Mucosa of gallbladder (tissue), 1 donor: ENCODE data around the gene TRAFD1. TPM values are rescaled to one million over a fixed set of nuclear protein-coding genes. Genes with fewer than 3 reads are reported as not detected.
"Not testable (repeated sequence)": the region's sequence is repeated elsewhere in the genome, so short reads cannot be mapped to it uniquely, and the experiment has no call there.

Source experiments
- DNase-seq: peaks from one replicate; pipeline ENCODE4 v3.0.0-alpha.2; 2020; ENCODE audit warnings: low spot score
- total RNA-seq: library from RNA; stranded (reverse); gene quantifications from one replicate; pipeline ENCODE4 v1.2.1, GENCODE V29; 2021
- donor health status: DM: no; HTN: no; CAD: no.

TRAFD1 gene
- total RNA-seq, 1 donor from 2014 or later = 28.1 TPM

DNA sequence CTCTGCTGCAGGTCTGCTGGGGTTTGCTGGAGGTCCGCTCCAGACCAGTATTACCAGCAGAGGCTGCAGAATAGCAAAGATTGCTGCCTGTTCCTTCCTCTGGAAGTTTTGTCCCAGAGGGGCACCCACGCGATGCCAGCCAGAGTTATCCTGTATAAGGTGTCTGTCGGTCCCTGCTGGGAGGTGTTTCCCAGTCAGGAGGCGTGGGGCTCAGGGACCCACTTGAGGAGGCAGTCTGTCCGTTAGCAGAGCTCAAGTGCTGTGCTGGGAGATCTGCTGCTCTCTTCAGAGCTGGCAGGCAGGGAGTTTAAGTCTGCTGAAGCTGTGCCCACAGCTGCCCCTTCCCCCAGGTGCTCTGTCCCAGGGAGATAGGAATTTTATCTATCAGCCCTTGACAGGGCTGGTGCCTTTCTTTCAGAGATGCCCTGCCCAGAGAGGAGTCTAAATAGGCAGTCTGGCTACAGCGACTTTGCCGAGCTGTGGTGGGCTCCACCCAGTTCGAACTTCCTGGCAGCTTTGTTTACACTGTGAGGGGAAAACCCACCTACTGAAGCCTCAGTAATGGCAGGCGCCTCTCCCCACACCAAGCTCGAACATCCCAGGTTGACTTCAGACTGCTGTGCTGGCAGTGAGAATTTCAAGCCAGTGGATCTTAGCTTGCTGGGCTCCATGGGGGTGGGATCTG, 33.2 kb downstream of the TRAFD1 start:
- not testable (repeated sequence) for DNase-seq

DNA sequence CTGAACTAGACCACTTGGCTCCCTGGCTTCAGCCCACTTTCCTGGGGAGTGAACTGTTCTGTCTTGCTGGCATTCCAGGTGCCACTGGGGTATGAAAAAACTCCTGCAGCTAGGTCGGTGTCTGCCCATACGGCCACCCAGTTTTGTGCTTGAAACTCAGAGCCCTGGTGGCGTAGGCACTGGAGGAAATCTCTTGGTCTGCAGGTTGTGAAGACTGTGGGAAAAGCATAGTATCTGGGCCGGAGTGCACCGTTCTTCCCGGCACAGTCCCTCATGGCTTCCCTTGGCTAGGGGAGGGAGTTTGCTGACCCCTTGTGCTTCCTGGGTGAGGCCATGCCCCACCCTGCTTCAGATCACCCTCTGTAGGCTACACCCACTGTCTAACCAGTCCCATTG, 33.8 kb downstream of the TRAFD1 start:
- no peak for DNase-seq

DNA sequence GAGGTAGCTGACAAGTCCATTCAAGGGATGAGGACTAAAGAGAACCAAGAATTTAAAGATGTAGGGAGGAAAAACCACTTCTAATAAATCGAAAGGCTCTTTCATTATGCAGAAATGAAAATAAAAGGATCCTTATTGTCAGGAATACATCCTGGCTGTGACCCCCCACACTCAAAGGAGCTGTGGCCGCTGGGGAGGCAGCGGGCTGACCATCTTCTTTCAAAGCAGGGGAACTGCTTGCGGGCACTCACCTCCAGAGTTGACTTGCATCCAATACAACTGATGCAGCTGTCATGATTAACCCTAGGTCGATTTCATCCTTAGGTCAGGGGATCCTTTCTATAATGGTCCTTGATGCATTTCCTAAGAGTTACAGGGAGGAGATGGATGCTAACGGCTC, 35.3 kb downstream of the TRAFD1 start:
- DNase-seq = no peak

GRCh38 chr12:112161711-112162110, 36.4 kb downstream of the TRAFD1 start:
- no peak for DNase-seq

GRCh38 chr12:112162241-112162790, 37.0 kb downstream of the TRAFD1 start:
- no peak for DNase-seq

DNA sequence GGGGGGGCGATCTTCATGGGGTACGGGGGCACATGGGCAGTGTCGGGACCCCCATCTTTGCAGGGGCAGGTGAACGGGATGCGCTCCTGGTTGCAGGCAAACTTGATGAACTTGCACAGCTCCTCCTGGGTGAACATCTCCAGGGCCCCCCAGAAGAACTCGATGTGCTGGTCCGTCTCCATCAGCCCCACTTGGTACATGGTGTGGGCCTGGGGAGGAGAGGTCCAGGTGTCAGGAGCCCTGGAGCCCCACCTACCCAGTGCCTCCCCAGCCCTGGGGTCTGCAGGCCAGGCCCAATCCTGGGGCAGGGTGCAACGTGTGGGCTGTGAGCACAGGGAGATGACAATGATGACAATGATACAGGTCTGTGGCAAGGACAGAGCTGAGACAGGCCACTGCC, 37.7 kb downstream of the TRAFD1 start:
- no peak for DNase-seq

GRCh38 chr12:112163471-112163991, 38.2 kb downstream of the TRAFD1 start:
- no peak for DNase-seq

- DNase-seq = no peak
Measured at GRCh38 chr12:112164011-112164660, 38.8 kb downstream of the TRAFD1 start.

GRCh38 chr12:112165624-112166023, 40.3 kb downstream of the TRAFD1 start:
- no peak for DNase-seq

GRCh38 chr12:112166051-112167015, 41.0 kb downstream of the TRAFD1 start:
- DNase-seq = no peak

DNA sequence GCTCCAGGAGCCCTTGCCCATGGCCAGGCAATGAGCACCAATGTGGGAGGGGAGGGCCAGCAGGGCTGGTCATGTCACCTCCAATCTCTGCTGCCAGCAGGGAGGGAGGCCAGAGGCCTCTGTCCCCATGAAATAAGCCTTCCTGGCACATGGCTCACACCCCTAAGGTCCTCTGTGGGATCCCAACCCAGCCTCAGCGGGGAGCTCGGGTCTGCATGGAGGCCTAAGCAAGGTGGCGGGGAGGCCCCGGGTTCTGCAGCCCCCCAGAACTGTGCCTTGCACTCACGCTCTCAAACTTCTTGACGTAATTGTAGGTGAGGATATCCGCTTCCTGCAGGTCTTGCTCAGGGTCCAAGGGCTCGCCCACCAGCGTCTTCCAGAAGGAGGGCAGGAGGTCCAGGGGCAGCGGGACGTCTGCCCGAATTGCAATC, 41.7 kb downstream of the TRAFD1 start:
- no peak for DNase-seq

GRCh38 chr12:112167718-112168525, 42.6 kb downstream of the TRAFD1 start:
- no peak for DNase-seq

DNA sequence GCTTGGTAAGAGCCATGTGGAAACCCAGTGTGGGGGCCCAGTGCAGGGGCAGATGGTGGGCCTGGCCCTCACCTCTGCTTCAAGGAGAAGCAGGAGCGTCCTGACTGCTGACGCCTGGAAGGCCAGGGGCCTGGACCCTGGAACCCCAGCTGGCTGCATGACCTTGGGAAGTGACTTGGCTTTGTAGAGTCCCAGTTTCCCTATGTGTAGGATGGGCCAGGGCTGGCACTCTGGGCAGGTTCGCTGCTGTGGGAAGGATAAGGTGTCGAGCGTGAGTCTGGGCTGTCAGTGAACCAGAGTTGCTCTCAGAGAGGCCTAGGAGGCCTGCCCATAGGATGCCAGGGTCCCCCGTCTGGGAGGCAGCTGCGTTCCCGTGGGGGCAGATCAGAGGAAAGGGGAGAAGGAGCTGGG, 43.2 kb downstream of the TRAFD1 start:
- no peak for DNase-seq

DNA sequence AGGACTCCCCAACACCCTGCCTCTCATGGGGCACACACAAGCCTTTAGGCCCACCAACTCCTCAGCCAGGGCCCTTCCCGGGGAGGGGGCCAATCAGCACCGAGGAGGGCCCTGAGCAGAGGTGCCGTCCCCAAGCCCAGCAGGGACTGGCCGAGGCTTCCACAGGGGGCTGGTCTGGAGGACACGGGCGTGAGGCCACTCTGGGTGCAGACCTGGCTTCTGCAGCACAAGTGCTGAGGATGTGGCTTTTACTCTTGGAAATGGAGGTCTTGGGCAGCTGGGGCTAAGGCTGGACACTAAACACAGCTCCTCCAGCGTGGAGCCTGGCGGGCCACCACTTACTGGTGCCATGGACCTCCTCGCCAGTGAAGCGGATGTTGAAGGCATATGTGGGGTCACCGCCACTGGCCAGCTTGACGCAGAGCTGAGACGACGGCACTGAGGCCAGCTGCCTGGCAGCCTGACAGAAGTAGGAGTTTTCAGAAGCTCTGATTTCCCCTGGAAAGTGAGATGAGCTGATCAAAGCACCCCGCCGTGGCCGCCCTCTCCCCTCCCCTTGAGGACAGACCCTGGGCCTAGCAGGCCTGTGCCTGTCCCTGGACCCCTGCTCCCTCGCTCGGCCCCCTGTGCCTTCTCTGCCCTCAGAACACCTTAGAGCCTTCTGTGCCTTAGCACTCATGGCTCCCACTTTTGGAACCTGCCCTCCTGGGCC, 44.0 kb downstream of the TRAFD1 start:
- no peak for DNase-seq

DNA sequence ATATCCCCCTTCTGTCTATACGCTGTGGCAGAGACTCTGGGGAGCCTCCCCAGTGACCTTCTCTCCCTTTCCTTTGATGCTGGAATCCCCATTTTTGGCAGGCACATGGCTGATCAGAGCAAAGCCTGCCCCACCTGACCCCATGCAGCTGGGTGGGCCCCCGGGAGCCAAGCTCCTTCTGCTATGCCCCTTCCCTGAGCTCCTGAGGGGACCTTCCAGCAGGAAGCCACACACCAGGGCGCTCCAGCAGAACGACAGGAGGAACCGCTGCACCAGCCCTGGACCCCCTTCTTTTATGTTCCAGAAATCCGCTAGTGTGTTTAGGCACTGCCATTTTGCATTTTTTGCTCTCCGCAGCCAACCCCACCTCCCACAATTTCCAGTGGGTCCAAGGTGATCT, 44.6 kb downstream of the TRAFD1 start:
- no peak for DNase-seq

DNA sequence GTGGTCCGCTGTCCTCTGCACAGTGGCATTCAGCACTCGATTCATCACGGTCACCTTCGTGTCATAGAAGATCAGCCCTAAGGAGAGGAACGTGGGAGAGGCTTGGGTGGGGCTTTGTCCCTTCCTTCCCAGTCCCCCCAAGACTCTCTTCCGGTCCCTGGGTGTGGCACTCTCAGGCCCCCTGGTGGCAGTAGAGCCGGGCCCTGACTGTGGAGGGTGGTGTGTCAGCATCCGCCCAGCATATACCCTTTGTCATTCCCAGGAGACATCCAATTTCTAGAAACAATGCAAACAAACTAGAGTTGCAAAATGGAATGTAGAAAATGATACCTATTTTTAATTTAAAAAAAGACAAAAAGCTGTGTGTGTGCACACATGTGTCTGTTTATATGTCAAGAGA, 45.0 kb downstream of the TRAFD1 start:
- no peak for DNase-seq

DNA sequence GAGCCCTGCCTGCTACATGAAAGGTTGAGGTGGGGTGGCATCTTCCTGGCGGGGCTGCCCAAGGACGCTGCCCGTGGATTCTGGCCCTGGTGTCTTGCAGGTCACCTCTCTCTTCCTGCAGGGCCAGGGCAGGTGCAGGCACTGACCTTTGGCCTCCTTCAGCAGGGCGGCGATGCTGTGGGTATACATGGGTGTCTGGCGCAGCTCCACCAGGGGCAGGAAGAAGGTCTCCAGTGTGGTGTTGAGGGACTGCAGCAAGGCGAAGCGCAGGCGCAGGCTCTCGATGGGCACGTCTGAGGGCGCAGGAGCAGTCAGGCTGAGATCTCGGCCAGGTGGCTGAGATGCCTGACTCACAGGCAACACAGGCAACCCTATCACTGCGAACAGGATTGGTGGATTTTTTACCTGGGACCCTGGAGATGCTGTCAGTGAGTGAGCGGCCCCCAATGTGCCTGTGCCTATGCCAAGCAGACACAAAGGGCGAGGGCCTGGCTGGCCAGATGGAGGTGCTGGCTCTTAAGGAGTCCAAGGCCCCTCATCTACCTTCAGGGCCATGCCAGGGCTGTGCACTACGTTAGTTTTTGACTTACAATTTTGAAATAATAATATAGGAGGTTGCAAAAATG, 45.7 kb downstream of the TRAFD1 start:
- no peak for DNase-seq

- DNase-seq = no peak
Measured at GRCh38 chr12:112172556-112173324, 47.4 kb downstream of the TRAFD1 start.
